Omental fat pad (tissue), 4 donors: ENCODE measurements around the gene KCNQ5. TPM values are rescaled to one million over a fixed set of nuclear protein-coding genes. Genes with fewer than 3 reads are reported as not detected.

Experiments
- ATAC-seq: fragments of 150-250 bp; one replicate; pipeline ENCODE4 v1.9.1; 2016; ENCODE audit warnings: mild to moderate bottlenecking, moderate library complexity; ENCODE audit not compliant: low FRiP score
- DNase-seq: peaks from one replicate; pipeline ENCODE4 v3.0.0-alpha.2; 2019; ENCODE audit warnings: low spot score
- total RNA-seq, 4 donors: library from RNA; depleted of rRNA; stranded (reverse); fragments of >200 nt; gene quantifications; one replicate each; pipeline ENCODE4 v1.1.0, GENCODE V29; 2016
- TF ChIP-seq, protein P1 (sequence below), 3 donors: fragments of 450-650 bp; IDR thresholded peaks; one replicate each; pipeline ENCODE4 v1.5.1; 2016 to 2017; ENCODE audit warnings: antibody characterized with exemption in 3 of 3, mild to moderate bottlenecking in 3 of 3, moderate library complexity in 2 of 3

The KCNQ5 gene
- total RNA-seq, 4 donors from 2014 or later, result 0.16 to 0.24 TPM; not detected in 2

DNA sequence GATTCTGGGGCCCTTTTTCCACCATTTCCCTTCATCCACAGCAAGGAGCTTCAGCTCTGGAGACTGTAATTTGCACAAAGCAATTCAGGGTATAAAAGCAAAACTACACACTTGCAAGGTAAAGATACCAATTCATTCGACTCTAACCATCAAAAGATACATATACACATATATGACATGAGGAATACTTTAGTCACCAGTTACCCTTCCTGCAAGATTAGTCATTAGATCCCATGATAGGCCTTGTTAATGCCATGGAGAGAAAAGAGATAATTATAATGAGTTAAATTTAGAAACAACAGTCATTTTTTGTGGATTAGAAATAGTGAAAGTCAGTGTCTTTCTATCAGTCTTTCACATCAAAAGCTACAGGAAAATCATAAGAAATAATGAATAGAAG is 204.2 kb downstream of the KCNQ5 start:
- DNase-seq, result no peak
- TF ChIP-seq, protein P1, sequence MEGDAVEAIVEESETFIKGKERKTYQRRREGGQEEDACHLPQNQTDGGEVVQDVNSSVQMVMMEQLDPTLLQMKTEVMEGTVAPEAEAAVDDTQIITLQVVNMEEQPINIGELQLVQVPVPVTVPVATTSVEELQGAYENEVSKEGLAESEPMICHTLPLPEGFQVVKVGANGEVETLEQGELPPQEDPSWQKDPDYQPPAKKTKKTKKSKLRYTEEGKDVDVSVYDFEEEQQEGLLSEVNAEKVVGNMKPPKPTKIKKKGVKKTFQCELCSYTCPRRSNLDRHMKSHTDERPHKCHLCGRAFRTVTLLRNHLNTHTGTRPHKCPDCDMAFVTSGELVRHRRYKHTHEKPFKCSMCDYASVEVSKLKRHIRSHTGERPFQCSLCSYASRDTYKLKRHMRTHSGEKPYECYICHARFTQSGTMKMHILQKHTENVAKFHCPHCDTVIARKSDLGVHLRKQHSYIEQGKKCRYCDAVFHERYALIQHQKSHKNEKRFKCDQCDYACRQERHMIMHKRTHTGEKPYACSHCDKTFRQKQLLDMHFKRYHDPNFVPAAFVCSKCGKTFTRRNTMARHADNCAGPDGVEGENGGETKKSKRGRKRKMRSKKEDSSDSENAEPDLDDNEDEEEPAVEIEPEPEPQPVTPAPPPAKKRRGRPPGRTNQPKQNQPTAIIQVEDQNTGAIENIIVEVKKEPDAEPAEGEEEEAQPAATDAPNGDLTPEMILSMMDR (IDR thresholded peaks at IDR 0.05), result no peak
- no peak for ATAC-seq

DNA sequence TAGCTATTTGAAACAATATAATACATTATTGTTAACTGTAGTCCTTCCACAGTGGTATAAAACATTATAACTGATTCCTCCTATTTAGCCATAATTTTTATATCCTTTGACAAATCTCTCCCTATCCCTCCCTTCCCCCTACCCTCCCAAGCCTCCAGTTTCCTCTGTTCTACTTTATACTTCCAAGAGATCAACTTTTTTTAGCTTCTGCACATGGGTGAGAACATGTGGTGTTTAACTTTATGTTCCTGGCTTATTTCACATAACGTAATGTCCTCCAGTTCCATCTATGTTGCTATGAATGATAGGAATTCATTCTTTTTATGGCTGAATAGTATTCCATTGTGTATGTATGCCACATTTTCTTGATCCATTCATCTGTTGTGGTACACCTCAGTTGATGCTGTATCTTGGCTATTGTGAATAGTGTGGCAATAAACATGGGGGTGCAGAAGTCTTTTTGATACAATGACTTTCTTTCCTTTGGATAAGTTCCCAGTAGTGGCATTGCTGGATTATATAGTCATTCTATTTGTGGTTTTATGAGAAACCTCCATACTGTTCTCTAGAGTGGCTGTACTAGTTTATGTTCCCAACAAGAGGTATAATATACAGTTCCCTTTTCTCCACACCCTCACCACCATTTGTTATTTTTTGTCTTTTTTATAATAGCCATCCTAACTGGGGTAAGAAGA is 205.0 kb downstream of the KCNQ5 start:
- TF ChIP-seq, protein P1 (IDR thresholded peaks at IDR 0.05), result no peak
- ATAC-seq, result no peak
- no peak for DNase-seq

DNA sequence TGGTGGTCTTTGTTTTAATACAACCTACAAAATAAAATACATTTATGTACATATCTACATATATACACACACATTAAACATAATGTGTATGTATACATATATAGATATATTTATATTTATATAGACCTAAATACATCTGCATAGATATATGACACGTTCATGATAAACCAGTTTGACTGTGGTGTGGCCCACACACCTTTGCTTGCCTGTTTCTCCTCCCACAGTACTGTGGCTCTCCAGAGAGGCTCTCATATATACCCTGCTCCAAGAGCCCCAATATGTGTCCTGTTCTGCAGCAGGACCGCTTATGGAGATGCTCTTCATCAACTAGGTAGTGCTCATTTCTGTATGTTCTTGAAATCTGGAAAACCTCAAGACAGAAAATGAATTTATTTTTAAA is 207.0 kb downstream of the KCNQ5 start:
- ATAC-seq (no peak), DNase-seq (no peak)
- TF ChIP-seq, protein P1 (IDR thresholded peaks at IDR 0.05), result no peak

DNA sequence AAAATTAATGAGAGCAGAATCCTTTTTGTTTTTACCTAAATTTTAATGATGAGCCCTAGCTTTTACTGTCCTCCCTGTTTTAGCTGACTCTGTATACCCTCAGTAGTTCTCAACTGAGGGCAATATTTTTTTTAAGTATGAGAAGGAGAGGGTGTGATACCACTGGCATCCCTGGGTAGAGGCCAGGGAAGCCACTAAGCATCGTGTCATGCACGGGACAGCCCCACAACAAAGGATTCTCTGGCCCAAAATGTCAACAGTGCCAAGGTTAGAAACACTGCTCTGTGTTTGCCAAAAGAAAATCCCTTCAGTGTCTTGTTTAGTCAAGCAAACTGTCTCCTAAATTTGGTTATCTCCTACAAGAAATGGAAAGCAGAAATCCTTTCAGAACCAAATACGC is 210.4 kb downstream of the KCNQ5 start:
- no peak for ATAC-seq

DNA sequence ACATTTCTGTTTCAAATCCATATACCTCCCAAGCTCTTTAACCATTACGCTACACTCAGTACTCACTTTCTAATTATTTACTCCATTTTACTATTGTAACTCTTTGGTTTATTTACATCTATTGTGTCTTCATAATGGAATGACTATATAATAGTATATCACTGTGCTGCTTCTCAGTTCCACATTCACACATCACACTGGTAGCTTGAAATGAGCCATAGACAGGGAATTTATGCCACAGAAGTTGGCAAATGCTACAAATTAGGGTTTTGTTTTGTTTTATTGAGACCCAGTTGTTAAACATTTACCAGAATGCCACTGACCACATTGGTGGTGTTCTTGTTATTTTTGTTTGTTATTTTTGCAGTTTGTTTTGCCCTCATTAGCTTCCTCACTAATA is 213.9 kb downstream of the KCNQ5 start:
- TF ChIP-seq, protein P1 (IDR thresholded peaks at IDR 0.05), result no peak
- DNase-seq (no peak), ATAC-seq (no peak)

More for the DNA sequence above, 210.4 kb downstream of the KCNQ5 start:
- no peak for DNase-seq
- TF ChIP-seq, protein P1 (IDR thresholded peaks at IDR 0.05), result no peak

DNA sequence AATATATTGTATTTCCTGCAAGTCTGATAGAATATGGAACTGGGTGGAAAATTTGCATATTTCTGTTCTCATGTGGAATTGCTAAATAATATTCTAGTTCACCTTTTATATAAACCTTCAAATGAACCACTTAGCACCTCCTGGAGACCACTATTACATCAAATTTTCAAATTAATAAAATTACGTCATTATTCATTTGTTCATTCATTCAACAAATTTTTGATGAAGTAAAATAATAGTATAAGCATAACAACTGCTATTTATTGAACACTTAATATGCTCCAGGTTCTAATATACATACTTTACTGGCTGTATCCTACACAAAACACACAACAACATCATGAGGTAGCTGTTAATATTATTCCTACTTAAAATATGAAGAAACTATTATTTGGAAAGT is 215.1 kb downstream of the KCNQ5 start:
- ATAC-seq, result no peak

DNA sequence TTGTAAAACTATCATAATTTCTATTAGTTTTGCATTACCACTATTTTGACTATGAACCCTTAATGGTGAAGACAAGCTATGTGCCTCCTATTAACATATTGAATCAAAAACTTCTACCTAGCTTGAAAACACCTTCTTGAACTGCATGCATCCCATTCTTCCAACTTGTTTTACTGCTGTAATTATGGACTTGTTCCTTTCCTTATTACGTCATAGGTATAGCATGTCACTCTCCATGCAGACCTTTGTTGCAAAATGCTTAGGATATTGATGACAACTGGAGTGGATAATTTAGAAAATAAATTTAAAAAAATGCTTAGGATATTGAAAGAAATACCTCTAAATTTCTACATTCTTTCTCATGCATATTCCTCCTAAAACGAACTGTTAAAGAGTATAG is 219.3 kb downstream of the KCNQ5 start:
- ATAC-seq, result no peak
- TF ChIP-seq, protein P1 (IDR thresholded peaks at IDR 0.05), result no peak

More for the DNA sequence above, 215.1 kb downstream of the KCNQ5 start:
- no peak for DNase-seq
- TF ChIP-seq, protein P1 (IDR thresholded peaks at IDR 0.05), result no peak

More for the DNA sequence above, 219.3 kb downstream of the KCNQ5 start:
- no peak for DNase-seq
